IPS DF 4.7 (cell line): ENCODE results near the gene DHRS3.

Source experiments
- DNase-seq: peaks from one replicate; pipeline ENCODE4 v3.0.0-alpha.2; 2013; ENCODE audit warnings: low spot score; ENCODE audit errors: extremely low read depth

Gene DHRS3

GRCh38 chr1:12518931-12519692, 98.9 kb downstream of the DHRS3 start:
- DNase-seq: no peak
